SH-SY5Y (cell line): ENCODE results near the gene GMDS.

Experiments used
- GATA2 ChIP-seq: IDR thresholded peaks from 2 replicates; pipeline ENCODE4 v1.6.1; 2011; ENCODE audit warnings: mild to moderate bottlenecking, low read depth, low read length
- GATA3 ChIP-seq: IDR thresholded peaks from 2 replicates; pipeline ENCODE4 v1.6.1; 2011; ENCODE audit warnings: low read depth, mild to moderate bottlenecking, low read length, moderate library complexity

The GMDS gene

GRCh38 chr6:2245103-2245876 lies at the start of gene GMDS:
TSS of gene GMDS (minus strand) at chr6:2245605.
- TF ChIP-seq GATA2, result no peak
- no peak for TF ChIP-seq GATA3

- TF ChIP-seq GATA2, result no peak
- no peak for TF ChIP-seq GATA3
Observed at GRCh38 chr6:2285510-2285909, 40.1 kb upstream of the GMDS start.

- TF ChIP-seq GATA3, result no peak
- no peak for TF ChIP-seq GATA2
Observed at GRCh38 chr6:2275892-2276242, 30.5 kb upstream of the GMDS start.

GRCh38 chr6:2274981-2275891 lies 29.8 kb upstream of the GMDS start:
- TF ChIP-seq GATA2 (no peak), GATA3 (no peak)

- TF ChIP-seq GATA2, result no peak
- no peak for TF ChIP-seq GATA3
Observed at GRCh38 chr6:2272696-2273095, 27.3 kb upstream of the GMDS start.

- TF ChIP-seq GATA3 (no peak), GATA2 (no peak)
Observed at GRCh38 chr6:2270054-2270453, 24.6 kb upstream of the GMDS start.

- TF ChIP-seq GATA2 (no peak), GATA3 (no peak)
Observed at GRCh38 chr6:2266841-2267240, 21.4 kb upstream of the GMDS start.

- TF ChIP-seq GATA2, result no peak
- no peak for TF ChIP-seq GATA3
Observed at GRCh38 chr6:2266031-2266795, 20.8 kb upstream of the GMDS start.

GRCh38 chr6:2264932-2265331 lies 19.5 kb upstream of the GMDS start:
- no peak for TF ChIP-seq GATA3
- no peak for TF ChIP-seq GATA2

- TF ChIP-seq GATA2, result no peak
- no peak for TF ChIP-seq GATA3
Observed at GRCh38 chr6:2263896-2264295, 18.5 kb upstream of the GMDS start.

GRCh38 chr6:2259574-2259973 lies 14.2 kb upstream of the GMDS start:
- TF ChIP-seq GATA2 (no peak), GATA3 (no peak)

GRCh38 chr6:2259002-2259494 lies 13.6 kb upstream of the GMDS start:
- TF ChIP-seq GATA2, result no peak
- no peak for TF ChIP-seq GATA3

GRCh38 chr6:2258112-2258511 lies 12.7 kb upstream of the GMDS start:
- TF ChIP-seq GATA2, result no peak
- no peak for TF ChIP-seq GATA3

- TF ChIP-seq GATA3, result no peak
Observed at GRCh38 chr6:2257363-2257762, 12.0 kb upstream of the GMDS start.
